NCI-H187 treated with DMSO at 0.1 percent for 48 hours (cell line): ENCODE data around the gene PML.
A peak's percentile ranks its signal among the peaks of the same experiment; 100 is the strongest.
"Not testable (repeated sequence)": the region's sequence is repeated elsewhere in the genome, so short reads cannot be mapped to it uniquely, and the experiment has no call there.

Experiments
- DNase-seq: peaks from one replicate; lab custom pipeline; 2025; lab: John Stamatoyannopoulos, UW

PML gene

DNA sequence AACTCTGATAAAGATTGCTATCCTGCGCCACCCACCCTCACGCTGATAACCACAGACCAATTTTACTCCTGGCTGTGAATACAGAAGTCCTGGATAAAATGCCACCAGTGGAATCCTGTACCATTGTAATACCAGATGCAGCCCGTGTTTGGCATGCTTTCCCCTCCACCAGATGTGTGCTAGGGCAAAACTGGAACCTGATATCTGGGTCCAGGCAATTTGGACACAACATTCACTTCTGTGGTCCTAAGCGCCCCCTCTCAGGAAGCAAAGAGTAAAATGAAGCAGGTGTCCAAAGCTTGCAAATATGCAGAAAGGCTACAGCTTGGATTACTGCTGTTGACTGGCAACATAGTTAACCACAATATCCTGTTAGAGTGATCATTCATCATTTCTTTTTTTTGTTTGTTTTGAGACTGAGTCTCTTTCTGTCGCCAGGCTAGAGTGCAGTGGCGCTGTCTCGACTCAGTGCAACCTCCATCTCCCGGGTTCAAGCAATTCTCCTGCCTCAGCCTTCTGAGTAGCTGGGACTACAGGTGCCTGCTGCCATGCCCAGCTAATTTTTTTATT is 35.4 kb upstream of the PML start:
- peak; percentile 39 for DNase-seq

DNA sequence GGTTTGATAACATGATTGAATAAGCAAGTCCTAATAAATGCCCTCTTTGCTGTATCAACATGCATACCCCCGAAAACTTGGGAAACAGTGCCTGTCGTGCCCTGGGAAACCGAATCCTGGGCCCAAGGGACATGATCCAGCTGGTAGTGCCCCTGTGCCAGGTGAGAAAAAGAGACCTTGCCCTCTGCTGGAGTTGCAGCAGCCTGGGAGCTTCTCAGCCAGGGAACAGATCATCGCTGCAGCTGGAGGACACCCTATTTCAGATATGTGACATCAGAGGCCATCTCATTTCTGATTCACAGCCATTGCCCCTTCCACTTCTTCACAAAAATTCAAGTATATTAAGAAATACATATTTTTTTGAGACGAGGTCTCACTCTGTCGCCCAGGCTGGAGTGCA is 34.7 kb upstream of the PML start:
- DNase-seq = no peak

DNA sequence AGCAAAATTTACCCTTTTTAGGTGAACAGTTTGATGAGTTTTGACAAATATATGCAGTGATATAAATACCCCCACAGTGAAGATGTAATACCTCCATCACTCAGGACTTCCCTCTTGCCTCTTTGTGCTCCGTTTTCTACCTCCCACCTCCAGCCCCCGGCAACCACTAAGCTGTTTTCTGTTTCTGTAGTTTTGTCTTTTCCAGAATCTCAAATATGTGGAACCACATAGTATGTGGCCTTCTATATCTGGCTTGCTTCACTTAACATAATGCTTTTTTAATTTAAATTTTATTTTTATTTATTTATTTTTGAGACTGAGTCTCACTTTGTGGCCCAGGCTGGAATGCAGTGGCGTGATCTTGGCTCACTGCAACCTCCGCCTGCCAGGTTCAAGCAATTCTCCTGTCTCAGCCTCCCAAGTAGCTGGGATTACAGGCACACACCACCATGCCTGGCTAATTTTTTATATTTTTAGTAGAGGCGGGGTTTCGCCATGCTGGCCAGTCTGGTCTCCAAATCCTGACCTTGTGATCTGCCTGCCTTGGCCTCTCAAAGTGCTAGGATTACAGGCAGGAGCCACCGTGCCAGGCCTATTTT is 33.9 kb upstream of the PML start:
- DNase-seq = not testable (repeated sequence)

DNA sequence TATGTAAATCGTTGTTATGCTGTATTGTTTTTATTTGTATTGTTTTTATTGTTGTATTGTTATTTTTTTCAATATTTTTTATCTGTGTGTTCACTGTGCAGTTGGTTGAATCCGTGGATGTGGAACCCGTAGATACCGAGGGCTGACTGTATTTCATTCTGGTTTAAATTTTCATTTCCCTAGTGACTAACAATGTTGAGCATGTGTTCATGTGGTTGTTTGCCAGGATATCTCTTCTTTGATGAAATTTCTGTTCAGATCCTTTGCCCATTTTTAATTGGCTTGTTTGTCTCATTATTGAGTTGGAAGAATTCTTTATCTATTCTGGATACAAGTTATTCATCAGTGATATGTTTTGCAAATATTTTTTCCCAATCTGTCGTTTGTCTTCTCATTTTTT is 32.1 kb upstream of the PML start:
- DNase-seq = no peak

DNA sequence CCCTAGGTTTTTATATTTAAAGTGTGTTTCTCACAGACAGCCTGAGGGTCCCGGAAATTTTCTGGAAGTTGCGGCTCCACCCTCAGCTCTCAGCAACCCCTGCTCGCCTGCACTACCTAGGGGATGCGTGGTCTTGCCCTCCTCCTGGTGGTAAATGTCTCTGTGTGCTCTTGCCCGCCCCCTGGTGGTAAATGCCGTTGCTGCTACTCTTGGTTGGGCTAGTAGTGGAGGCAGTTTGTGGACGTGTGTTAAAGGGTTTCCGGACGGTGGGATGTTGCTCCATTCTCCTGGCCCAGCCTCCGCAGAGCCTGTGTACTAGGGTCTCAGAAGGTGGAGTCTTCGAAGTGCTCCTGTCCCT is 29.8 kb upstream of the PML start:
- DNase-seq = peak; percentile 10

DNA sequence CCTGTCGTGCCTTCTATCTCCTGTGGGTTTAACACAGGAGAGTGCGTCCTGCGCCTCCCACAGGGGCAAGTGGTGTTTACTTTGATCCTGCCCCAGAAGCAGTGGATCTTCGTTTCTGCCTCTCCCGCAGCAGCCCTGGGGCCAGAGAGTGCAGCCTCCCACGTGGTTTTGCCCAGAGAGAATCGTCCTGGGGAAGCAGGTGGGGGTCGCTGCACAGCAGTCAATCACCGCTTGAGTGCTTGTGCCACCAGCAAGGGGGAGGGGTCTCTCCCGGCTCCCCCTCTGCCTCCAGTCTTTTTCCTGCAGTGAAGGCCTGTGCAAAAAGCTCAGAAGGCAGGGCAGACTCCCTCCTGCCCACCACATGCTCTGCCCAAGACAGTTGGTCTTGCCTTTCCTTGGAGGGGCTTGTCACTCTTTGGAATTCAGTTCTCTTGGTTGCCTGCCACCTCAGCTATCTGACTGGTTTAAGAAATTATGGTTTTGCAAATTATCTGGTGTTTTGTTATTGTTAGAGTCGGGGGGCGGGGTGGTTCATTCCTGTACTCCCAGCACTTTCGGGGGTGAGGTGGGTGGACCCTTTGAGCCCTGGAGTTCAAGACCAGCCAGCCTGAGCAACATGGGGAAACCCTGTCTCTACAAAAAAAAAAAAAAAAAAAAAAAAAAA is 29.3 kb upstream of the PML start:
- no peak for DNase-seq

DNA sequence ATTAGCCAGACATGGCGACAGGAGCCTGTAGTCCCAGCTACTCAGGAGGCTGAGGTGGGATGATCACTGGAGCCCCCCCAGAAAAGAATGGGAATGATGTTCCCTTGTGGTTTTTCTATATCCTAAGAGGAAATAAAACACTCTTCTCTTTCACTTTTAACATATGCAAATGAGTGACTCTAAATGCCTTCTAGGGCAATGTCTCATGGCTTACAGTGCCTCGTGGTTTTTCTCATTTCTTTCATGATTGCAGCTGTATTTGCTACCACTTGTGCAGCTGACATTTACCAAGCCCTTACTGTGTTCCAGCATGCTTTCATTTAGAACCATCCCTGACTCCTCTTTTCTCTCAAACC is 28.8 kb upstream of the PML start:
- DNase-seq = no peak

DNA sequence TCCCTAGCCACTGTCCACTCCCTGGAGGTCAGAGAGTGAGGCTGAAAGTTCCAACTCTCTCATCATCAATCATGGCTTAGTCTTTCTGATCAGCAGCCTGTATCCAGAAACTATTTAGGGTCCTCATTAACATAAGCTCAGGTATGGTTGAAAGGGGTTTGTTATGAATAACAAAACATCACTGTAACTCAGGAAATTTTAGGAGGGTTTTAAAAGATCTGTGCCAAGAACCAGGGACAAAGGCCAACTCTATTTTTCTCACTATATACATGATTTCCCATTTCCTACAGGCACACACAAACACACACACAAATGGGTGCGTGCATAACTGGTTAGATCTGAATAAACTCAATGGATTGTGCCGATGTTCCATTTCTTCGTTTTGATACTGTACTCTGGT is 26.1 kb upstream of the PML start:
- no peak for DNase-seq

DNA sequence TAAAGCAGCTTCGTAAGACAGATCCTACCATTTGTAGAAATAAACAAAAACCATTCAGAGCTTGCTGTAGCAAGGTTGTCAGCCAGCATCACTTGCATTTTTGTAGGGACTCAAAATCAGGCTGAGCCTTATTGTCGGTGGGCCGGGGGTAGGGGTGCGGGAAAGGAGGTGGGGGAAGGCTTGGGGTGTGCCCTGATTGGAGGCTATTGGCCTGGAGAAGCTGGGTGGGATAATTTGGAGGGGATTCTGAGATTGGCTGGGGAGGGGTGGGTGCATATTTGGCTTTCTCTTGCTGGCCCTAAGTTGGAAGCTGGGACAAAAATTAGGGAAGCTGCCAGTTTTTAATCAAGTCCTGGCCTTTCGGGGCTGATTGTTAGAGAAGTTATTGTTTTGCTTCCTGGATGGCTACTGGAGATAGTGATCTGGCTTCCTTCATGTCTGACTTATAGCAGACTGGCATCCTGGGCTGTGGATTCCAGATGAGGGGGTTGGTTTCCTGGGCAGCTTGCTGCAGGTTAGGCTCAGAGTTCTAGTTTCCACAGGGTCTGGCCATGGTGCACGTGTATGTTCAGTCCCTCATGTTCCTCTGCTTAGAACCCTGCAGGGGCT is 25.3 kb upstream of the PML start:
- DNase-seq = no peak

DNA sequence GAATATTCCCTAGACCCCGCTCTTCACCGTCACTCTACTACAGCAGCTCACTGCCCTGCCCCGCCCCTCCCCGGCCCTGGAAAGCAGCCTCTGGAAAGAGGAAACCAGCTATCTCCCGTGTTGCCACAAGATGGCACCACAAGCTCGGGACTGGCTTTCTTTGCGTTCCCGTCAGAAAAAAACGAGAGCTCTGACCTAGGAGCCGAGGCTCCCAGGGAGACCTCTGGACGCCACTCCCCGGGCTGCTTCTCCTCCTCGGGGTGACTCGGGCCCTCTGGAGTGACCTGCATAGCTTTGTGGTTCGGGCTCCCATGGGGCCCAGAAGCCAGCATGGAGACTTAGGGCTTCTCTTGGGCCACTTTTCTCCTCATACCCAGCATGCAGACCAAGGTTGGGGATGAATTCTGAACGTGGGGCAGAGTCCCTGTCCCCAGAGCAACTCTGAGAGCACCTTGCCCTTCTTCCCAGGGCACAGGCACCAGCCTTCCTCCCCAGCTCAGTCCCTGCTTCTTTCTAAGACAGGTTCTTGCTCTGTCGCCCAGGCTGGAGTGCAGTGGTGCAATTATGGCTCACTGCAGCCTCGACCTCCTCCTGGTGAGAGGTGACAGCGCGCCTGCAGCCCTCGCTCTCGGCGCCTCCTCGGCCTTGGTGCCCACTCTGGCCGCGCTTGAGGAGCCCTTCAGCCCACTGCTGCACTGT is 21.4 kb upstream of the PML start:
- peak; percentile 45 for DNase-seq

DNA sequence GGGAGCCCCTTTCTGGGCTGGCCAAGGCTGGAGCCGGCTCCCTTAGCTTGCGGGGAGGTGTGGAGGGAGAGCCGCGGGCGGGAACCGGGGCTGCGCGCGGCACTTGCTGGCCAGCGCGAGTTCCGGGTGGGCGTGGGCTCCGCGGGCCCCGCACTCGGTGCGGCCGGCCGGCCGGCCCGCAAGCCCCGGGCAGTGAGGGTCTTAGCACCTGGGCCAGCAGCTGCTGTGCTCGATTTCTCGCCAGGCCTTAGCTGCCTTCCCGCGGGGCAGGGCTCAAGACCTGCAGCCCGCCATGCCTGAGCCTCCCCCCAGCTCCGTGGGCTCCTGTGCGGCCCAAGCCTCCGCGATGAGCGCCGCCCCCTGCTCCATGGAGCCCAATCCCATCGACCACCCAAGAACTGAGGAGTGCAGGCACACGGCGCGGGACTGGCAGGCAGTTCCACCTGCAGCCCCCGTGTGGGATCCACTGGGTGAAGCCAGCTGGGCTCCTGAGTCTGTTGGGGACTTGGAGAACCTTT is 20.8 kb upstream of the PML start:
- DNase-seq = not testable (repeated sequence)

DNA sequence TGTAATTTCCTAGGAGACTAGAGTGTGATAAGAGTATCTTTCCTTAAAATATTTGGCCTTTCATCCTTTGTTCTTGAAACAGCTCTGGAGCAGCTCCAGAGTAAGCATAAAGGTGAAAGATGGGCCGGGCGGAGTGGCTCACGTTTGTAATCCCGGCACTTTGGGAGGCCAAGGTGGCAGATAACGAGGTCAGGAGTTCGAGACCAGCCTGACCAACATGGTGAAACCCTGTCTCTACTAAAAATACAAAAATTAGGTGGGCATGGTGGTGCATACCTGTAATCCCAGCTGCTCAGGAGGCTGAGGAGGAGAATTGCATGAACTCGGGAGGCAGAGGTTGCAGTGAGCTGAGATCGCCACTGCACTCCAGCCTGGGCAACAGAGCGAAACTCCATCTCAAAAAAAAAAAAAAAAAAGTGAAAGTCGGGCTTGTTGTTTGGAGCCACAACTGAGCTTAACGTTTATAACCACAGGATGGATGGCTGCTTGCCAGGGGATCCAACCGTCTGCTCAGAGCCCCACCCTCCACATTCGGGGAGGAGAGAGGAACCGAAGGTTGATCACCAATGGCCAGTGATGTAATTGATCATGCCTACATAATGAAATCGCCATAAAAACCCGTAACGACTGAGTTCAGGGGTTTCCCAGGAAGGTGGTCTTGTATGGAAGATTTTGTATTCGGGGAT is 18.9 kb upstream of the PML start:
- DNase-seq = not testable (repeated sequence)

DNA sequence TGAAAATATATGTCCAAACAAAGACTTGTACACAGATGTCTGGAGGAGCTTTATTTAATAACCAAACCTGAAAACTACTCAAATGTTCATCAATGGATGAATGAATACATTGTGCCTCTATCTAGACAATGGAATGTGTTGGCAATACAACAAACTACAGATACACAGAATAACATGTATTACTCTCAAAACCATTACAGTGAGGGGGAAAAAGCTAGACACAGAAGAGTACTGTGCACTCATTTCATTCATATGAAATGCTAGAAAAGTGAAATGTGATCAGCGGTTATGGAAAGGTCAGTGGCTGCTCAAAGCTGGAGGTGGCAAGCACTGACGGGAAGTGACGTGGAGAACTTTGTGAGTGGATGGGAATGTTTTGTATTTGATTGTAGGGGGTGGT is 15.6 kb upstream of the PML start:
- DNase-seq = no peak

DNA sequence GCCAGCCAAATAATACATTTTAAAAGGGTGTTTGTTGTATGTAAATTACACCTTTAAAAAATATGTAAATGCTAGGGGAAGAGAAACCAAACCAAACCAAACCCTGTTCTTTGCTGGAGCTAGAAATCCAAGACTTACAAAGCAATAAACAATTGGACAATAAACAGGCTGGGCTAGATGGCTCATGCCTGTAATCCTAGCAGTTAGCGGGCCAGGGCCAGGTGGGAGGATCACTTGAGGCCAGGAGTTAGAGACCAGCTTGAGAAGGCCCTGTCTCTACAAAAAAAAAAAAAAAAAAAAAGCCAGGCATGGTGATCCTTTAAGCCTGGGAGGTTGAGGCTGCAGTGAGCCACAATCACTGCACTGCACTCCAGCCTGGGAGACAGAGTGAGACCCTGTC is 14.9 kb upstream of the PML start:
- no peak for DNase-seq

DNA sequence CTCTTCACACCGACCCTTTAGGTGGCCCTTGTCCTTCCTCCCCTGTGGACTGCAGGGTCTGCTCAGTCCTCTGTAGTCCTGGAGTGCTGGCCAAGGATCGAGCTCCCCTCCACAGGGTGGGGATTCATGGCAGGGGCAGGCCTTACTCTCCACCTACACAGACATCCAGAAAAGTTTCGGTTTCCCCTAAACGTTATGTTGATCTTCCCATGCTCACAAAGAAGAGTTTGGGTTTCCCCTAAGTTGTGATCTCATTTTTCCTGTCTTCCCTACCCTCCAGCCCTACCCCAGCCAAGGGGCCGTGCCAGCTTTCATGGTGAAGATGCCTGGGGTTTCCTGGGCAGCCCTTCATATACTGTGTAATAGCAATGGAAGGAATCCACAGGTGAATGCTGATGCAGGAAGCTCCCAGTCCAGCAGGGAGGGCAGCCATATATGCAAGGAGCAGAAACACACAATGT is 12.7 kb upstream of the PML start:
- DNase-seq = no peak

DNA sequence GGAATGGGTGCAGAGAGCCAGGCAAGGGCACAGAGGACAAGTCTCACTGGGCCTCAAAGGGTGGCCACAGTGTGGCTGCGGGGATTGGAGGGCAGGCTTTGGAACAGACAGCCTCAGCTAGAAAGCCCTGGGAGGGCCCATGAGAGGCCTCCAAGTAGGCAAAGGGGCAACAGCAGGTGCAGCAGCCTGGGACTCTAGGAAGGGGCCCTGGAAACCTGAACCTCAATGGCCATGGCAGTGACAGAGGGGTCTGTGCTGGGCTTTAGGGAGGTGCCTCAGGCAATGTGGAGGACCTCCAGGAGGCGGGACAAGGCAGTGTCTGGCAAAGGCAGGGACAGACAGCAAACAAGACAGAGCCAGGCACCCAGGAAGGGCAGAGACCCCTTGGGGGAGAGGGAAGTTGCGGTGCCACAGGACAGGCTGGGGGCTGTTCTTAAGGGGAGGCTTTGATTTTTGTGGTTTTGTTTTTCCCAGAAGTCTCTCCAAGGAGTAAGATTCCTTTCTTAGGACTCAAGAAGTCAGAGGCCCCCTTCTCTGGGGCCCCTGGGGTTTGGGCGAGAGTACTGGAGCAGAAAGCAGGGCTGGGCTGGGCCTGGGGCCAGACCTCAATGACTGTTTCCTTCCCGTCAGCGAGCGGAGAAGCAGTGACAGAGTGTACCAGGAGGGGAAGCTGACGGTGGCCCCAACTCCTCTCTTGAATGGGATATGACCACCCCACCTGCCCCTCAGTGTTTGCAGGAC is 12.1 kb upstream of the PML start:
- no peak for DNase-seq

DNA sequence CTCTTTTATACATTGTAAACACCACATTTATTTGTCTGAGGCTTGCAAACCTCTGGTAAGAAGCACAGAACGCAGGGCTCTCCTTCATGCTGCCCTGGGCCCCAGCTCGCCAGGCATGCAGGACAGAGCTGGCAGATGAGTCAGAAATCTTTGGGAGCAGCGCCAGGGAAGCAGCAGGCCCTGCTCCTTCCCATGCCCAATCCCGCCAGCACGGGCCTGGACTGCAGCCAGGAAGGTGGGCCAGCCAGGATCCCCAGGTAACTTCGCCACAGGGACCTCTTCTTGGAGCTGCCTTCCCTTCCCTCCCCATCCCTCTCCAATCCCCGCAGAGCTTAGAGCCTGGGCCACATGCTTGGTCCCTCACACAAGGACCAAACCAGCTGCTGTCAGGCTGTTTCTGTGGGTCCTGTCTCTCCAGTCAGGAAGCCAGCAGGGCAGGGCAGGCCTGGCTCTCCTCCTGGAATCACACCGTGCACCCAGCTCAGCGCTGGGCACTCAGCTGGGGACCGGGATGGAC is 11.2 kb upstream of the PML start:
- no peak for DNase-seq

DNA sequence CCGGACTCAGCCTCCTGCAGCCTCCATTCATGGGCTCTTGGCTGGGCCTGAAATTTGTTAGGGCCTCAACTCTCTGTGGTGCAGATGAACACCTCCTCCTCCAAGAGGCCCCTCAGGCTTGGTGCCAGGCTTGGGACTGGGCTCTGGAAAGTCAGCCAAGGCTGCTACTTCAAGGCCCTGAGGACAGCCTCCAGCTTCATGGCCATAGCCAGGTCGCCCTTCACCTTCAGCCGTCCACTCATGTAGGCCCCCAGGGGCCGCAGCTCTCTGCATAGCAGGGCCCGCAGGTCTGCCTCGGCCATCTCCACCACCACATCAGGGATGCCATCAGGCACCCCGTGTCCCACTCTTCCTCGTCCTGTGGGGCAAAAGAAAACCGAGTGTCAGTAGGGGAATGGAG is 10.7 kb upstream of the PML start:
- no peak for DNase-seq

DNA sequence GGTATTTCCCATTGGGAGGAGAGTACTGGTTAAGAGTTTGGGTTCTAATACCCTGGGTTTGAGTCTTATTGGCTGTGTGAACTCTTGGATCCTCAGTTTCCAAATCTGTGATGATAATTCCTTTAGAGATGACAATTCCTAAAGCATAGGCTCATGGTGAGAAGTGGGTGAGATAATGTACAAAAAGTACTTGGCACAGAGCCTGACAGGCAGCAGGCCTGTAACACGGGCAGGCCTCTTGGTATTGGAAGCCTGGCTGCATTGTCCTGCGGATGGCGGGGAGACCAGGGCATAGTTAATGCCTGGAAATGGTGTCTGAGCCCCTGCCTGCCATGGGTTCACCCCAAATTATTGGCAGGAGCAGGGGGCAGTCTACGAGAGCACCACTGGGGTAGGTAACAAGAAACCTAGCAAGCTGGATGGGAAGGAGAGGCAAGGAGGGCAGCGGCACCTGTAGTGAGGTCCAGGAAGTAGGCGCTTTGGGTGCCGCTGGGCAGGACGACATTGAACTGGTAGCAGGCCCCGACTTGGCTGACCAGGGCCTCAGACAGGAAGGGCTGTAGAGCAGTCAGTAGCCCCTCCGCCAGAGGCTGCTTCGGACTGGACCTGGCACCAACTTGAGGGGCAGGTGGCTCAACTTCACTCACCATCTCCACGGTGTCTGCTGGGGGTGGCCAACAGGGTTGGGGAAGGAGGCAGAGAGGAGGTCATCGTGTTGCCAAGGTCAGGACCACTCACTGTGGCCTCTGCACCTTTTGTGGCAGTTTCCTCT is 10.1 kb upstream of the PML start:
- no peak for DNase-seq

DNA sequence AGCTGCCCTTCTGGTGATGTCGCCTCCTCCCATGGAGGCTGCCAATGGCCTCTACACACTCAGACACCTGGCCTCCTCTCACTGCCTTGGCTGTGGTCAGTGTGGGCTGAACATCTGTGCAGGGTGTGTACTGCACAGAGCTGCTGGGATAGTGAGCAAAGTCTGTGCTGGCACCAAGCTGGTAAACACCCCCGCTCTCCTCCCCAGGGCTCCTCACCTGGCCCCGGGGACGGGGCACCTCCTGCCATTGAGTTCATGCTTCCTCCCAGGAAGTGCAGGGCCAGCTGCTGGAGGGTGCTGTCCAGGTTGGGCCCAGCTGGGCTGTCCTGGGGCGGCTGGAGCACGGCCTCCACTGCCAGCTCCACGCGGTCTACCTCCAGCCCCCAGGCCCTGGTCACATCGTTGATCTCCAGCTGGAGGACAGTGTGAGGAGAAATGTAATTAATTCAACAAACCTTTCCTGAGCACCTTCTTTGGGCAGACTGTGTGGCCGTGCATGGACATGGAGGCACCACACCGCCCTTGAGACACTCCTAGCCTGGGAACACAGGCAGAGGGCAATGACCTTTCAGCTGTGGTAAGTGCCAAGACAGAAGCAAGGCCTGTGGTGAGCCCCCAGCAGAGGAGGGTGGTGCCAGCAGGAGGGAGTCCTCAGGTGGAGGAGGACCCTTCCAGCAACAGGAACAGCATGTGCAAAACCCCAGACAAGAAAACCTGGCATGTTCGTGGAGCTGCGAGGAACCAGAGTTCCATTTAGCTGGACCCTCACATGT is 9.2 kb upstream of the PML start:
- no peak for DNase-seq
